Cardiac septum (tissue), 1 donor: Measurements from ENCODE around the gene SDK2. TPM values are rescaled to one million over a fixed set of nuclear protein-coding genes. Genes with fewer than 3 reads are reported as not detected.

ENCODE experiments used
- DNase-seq: peaks from one replicate; pipeline ENCODE4 v3.0.0-alpha.2; 2020; ENCODE audit warnings: low spot score
- intact Hi-C: fragments of 100-400 bp; cut with DNase I; formaldehyde crosslinking; loops from one replicate; pipeline ENCODE4 v1.14.0; 2022
- total RNA-seq: library from RNA; stranded (reverse); fragmentation: NEBNext Ultra II Directional; extraction: Animal tissue kit (Norgen Biotek cat#: 25700); gene quantifications from one replicate; pipeline ENCODE4 v1.2.1, GENCODE V29; 2021
- donor health status: DM: no; HTN: no; CAD: no.

The SDK2 gene
- total RNA-seq, 1 donor from 2014 or later = 3.0 TPM

GRCh38 chr17:73575470-73576221 is 68.6 kb downstream of the SDK2 start:
- intact Hi-C loops = no loop called here
- DNase-seq = no peak

GRCh38 chr17:73571511-73572130 is 72.6 kb downstream of the SDK2 start:
- intact Hi-C loops = no loop called here
- DNase-seq = no peak

GRCh38 chr17:73569762-73570319 is 74.4 kb downstream of the SDK2 start:
- no peak for DNase-seq
- intact Hi-C loops = no loop called here

GRCh38 chr17:73568934-73569333 is 75.3 kb downstream of the SDK2 start:
- intact Hi-C loops = no loop called here
- no peak for DNase-seq

GRCh38 chr17:73566905-73567782 is 77.1 kb downstream of the SDK2 start:
- intact Hi-C loops = no loop called here
- no peak for DNase-seq

DNA sequence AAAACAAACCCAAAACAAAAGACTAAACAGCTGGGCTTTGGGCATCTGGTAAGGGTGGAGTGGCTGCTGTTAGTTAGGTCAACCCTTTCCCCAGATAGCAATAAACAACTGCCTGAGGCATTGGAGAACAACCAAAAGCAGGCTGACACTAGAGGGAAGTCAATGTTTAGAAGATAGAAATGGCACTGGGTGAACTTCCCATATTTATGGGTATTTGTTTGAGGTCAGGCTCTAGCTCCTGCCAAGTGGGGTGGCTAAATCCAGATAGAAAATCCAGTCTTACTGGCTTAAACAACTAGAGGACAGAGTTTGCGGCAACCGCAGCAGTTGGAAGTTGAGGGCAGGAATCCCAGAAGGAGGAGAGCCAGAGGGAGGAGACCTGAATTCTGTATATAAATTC is 79.4 kb downstream of the SDK2 start:
- intact Hi-C loops = no loop called here
- DNase-seq = no peak

DNA sequence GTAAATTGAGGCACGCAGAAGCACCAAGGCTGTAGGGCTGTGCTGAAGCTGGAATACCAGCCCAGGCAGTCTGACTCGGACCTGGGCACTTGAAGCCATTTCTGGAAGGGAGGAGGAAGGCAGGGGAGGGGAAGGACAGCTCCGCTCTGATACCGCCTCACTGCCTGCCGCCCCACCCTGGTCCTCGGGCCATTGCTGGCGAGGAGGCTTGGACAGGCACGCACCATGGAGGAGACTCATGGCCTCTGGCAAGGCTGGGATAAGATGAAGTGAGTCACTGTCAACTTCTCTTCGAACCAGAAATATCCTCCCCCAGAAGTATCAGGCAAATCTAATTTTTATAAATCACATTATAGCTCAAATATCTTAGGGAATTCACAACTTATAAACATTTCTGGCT is 81.3 kb downstream of the SDK2 start:
- no peak for DNase-seq
- intact Hi-C loops = no loop called here

- no peak for DNase-seq
- intact Hi-C loops = no loop called here
Measured at GRCh38 chr17:73561111-73561510, 83.1 kb downstream of the SDK2 start.

DNA sequence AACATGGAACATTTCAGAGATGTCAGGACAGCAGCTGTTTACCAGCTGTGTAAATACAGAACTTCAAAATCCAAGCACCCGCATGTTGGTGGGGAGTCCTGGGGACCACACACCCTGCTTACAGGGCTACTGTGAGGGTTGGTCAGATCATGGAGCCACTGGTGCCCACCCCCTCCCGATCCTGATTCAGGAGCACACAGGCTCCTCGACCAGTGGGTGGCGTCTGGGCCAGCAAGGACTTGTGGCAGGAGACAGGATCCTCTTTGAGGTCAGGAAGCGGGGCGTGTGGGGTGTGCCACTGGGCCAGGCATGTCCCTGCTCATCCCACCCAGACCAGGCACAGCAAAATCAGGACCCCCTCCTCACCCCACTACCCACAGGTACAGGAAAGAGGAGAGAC is 83.6 kb downstream of the SDK2 start:
- intact Hi-C loops = no loop called here
- DNase-seq = no peak

DNA sequence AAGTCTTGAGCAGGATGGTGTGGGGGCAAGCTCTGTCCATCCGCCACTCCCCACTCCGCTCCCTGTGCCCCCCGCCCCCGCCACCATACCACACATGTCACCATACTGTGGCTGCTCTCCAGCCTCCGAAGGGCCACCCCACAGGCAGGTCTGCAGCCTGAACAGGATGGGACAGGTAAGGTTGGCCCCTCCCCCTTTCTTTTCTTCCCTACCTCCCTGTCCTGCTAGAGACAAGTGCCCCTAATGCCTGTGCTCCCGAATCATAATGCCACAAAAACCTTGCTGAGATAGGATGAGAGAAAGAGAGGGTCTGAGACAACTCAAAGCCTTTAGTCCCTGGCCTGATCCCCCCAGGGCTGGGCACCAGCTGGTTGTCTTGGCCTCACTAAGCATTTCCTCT is 84.7 kb downstream of the SDK2 start:
- intact Hi-C loops = no loop called here
- DNase-seq = no peak

GRCh38 chr17:73555199-73555960 is 88.9 kb downstream of the SDK2 start:
- intact Hi-C loops = no loop called here
- DNase-seq = no peak

DNA sequence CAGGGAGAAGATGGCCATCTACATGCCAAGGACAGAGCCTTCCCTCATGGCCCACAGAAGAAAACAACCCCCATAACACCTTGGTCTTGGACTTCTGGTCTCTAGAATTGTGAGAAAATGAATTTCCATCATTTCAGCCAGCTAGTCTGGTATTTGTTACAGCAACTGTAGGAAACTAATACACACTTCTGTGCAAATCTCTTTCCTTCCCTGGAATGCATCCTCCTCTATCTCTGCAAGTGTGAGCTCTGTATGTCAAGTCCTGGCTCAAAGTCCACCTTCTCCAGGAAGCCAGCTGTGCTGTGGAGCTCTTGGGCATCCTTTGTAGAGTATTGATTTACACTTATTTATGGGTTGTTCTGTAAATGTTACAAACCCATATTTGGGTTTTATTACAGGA is 89.7 kb downstream of the SDK2 start:
- intact Hi-C loops = no loop called here
- DNase-seq = no peak

GRCh38 chr17:73553311-73553710 is 90.9 kb downstream of the SDK2 start:
- intact Hi-C loops = no loop called here
- no peak for DNase-seq

DNA sequence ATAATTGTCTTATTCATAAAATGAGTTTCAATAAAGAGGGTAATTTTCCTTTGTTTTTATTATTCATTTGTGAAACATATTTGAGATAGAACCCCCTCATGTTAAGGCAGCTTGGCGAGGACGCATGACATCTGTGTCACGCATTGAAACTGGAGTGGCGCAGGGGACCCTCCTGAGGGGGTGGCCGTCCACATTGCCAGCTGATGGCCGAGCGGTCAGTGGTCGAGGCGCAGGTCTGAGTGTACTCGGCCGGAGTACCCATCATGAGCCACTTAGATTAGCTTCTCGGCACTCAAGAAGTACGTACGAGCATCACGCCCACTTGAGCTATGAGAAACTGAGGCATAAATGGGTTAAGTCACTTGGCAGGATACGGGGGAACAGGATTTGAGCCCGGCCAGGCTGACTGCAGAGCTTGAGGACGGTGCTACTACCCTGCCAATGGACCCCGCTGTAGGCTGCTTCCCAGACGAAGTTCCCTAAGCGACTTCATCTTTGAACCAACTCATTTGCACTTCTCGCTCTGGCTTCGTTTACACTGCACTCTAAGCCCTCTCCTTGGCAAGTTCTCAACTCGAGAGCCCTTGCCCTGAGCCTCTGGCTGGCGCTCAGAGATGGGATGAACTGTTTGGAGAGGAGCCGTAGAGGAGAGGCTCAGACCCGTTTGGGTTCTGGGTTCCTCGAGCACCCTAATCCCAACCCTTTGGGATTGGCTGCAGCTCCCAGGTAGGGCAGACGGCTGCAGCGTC is 91.8 kb downstream of the SDK2 start:
- no peak for DNase-seq
- intact Hi-C loops = no loop called here

DNA sequence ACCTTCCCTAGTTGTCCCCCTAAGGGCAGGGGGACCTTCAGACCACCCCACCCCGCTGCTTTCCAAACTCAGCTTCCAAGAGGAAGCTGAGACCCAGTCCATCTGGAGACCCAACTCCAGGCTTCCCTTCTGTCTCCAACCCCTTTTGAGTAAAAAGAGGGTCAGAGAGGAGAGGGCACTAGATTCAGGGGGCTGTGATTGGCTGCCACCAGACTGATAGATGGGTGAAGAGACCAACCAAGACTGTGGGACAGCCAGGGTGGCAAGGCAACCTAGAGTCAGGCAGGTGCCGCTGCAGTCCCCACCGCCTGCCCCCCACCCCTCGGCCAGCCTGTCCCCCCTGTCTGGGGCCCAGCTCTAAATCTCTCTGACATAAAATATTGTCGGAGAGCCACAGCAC is 92.5 kb downstream of the SDK2 start:
- no peak for DNase-seq
- intact Hi-C loops = no loop called here

DNA sequence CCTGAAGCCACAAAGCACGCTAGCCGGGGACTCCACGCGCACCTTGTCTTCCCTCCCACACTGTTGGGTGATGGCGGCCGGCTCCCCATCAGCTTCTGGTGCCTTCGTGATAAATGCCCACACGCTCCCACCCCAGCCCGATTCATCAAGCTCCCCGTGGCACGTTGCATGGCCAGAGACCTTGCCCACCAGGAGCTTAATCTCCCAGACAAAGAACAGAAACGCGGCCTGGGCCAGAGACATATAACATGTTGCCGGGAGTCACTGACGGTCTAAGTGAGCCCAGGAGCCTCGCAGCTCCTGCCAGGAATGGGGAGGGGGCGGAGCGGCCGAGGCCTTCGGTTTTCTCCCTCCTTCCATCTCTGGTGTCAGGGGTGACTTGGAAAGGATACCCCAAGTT is 93.1 kb downstream of the SDK2 start:
- intact Hi-C loops = no loop called here
- DNase-seq = no peak

DNA sequence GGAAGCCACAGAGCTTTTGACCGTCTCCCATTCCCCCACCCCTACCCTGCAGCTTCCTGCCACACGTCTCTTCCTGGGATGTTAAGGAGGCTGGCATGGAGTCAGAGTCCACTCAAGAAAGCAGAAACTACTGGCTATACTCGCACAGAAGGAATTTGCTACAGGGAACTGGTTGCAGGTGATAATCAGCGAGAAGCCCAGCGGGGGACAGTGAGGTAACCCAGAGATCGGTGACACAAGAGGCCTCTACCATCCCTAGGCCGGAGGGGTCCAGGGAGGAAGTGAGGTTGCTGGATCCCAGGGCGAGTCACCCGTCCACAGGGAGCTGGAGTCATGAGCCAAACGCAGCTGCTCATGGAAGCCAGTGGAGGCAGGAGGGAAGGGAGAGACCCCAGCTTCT is 93.7 kb downstream of the SDK2 start:
- DNase-seq = no peak

DNA sequence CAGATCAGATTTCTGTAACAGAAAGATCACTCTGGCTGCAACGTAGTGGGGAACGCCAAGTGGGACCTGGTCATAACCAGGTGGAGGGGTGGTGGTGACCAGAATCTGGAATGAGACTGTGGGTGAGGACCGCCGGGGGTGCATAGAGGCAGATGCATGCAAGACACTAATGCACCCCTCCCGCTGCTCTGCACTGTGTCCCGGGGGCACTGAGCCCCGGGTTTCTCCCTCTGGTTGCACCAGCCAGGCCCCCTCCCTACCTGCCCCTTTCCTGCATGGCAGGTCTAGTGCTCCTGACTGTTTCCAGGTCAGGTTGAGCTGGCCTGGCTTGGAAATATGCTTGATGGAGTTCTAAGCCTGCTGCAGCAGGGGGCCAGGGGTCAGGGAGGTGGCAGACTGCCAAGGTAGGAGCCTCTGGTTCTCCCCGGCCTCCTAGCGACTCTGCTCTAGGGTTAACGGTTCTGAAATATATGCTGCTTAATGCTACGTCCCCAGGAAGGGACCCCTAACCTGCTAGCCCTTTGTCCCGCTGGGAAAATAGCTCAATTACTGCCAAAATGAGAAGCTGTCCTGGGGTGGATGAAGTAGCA is 94.3 kb downstream of the SDK2 start:
- intact Hi-C loops = no loop called here
- DNase-seq = no peak

More for the DNA sequence above, 93.7 kb downstream of the SDK2 start:
- intact Hi-C loops = no loop called here
